ENCODE data around the gene PNPT1. TPM values are rescaled to one million over a fixed set of nuclear protein-coding genes. Genes with fewer than 3 reads are reported as not detected.

Gene PNPT1
- polyA plus RNA-seq, 1 of the 3 experiments (the other 2 are of a cell fraction) = 11.7 TPM

- H3K9ac ChIP-seq = no peak overlapping the region
- CTCF ChIA-PET = interaction anchor here (1.1 to 5.7 kb wide), 5 partner anchors 11 to 38 kb away, joined by 3 to 32 read pairs (median 4); no protein-coding TSS in a partner anchor
These were observed 39.7 kb upstream of the PNPT1 start for GRCh38 chr2:55733335-55733734.

GRCh38 chr2:55732854-55733253, 39.2 kb upstream of the PNPT1 start:
- peaks cover 0 to 6% of the 10 kb centered on the region in 2 experiments; a peak in 1 of 4 replicates for H3K4me1 ChIP-seq (ENCODE audit: control insufficient read depth in 1 of 2, insufficient read depth in 2 of 2, low read depth in 1 of 2, low read length in 1 of 2)
- no peaks in the 10 kb centered on the region for H3K9me3 ChIP-seq
- H2AFZ ChIP-seq (ENCODE audit: low read depth) = no peak overlapping the region; the same call in 1 of the 2 replicates
- no peaks in the 10 kb centered on the region for H3K36me3 ChIP-seq (replicated peaks in 1 of 2; ENCODE audit: control insufficient read depth in 1 of 2, insufficient read depth in 2 of 2, low read length in 1 of 2)
- H4K20me1 ChIP-seq (ENCODE audit: insufficient read depth) = no peaks in the 10 kb centered on the region
- H3K4me2 ChIP-seq = no peak overlapping the region
- POLR2A ChIA-PET = no interaction called here
- WGBS (ENCODE audit: low lambda C conversion rate) = 54% methylated on average over 4 of the region's 4 CpGs
- no peaks in the 10 kb centered on the region for H3K27me3 ChIP-seq (ENCODE audit: insufficient read depth)
- peak overlapping the region in 1 of 2 experiments; percentile 60; a peak in 1 of 4 replicates for H3K27ac ChIP-seq (ENCODE audit: low read depth in 2 of 2, low read length in 1 of 2)
- no peak for DNase-seq
- no peak overlapping the region for H3K9ac ChIP-seq
- H3F3A ChIP-seq (replicated peaks; ENCODE audit: insufficient read depth) = no peaks in the 10 kb centered on the region
- CTCF ChIA-PET = interaction anchor here (1.1 to 5.7 kb wide), 5 partner anchors 12 to 69 kb away, joined by 3 to 32 read pairs (median 4); no protein-coding TSS in a partner anchor
- H3K4me3 ChIP-seq (ENCODE audit: low read depth in 2 of 2, low read length in 1 of 2) = no peak overlapping the region
- TF ChIP-seq YY1 (IDR thresholded peaks at IDR 0.05; ENCODE audit: low read depth) (no peak), JUND (IDR thresholded peaks at IDR 0.05) (no peak), CHD2 (IDR thresholded peaks at IDR 0.05; ENCODE audit: low read length, partially characterized antibody) (no peak), GABPA (IDR thresholded peaks at IDR 0.05; ENCODE audit: low read depth) (no peak), RXRA (IDR thresholded peaks at IDR 0.05; ENCODE audit: borderline replicate concordance, low read depth) (no peak), RCOR1 (IDR thresholded peaks at IDR 0.05; ENCODE audit: low read length) (no peak), RAD21 (IDR thresholded peaks at IDR 0.05; ENCODE audit: low read length) (no peak)
- H3K9me2 ChIP-seq = no peaks in the 10 kb centered on the region
- no peaks in the 10 kb centered on the region for H3K79me2 ChIP-seq (ENCODE audit: insufficient read depth)

More at GRCh38 chr2:55733335-55733734, 39.7 kb upstream of the PNPT1 start:
- Histone ChIP-seq H3F3A (replicated peaks; ENCODE audit: insufficient read depth) (no peaks in the 10 kb centered on the region), H3K9me2 (no peaks in the 10 kb centered on the region), H3K4me2 (no peak overlapping the region), H4K20me1 (ENCODE audit: insufficient read depth) (no peaks in the 10 kb centered on the region), H3K4me1 (ENCODE audit: control insufficient read depth in 1 of 2, insufficient read depth in 2 of 2, low read depth in 1 of 2, low read length in 1 of 2) (peaks cover 0 to 6% of the 10 kb centered on the region in 2 experiments; a peak in 1 of 4 replicates), H3K9me3 (no peaks in the 10 kb centered on the region), H3K27ac (ENCODE audit: low read depth in 2 of 2, low read length in 1 of 2) (peak overlapping the region; percentile 4 to 75; a peak in 2 of 4 replicates), H3K36me3 (replicated peaks in 1 of 2; ENCODE audit: control insufficient read depth in 1 of 2, insufficient read depth in 2 of 2, low read length in 1 of 2) (no peaks in the 10 kb centered on the region), H3K4me3 (ENCODE audit: low read depth in 2 of 2, low read length in 1 of 2) (no peak overlapping the region), H2AFZ (ENCODE audit: low read depth) (peak overlapping the region; percentile 44; the same call in 1 of the 2 replicates), H3K27me3 (ENCODE audit: insufficient read depth) (no peaks in the 10 kb centered on the region), H3K79me2 (ENCODE audit: insufficient read depth) (no peaks in the 10 kb centered on the region)
- POLR2A ChIA-PET = no interaction called here
- no peak for DNase-seq
- TF ChIP-seq TCF12 (IDR thresholded peaks at IDR 0.05) (peak; percentile 58), JUND (IDR thresholded peaks at IDR 0.05) (no peak), YY1 (IDR thresholded peaks at IDR 0.05; ENCODE audit: low read depth) (no peak), SIN3A (IDR thresholded peaks at IDR 0.05; ENCODE audit: borderline replicate concordance, low read depth, low read length) (no peak), SMC3 (IDR thresholded peaks at IDR 0.05; ENCODE audit: low read depth, low read length) (no peak), IRF3 (IDR thresholded peaks at IDR 0.05; ENCODE audit: low read depth, low read length) (no peak), EP300 (IDR thresholded peaks at IDR 0.05; ENCODE audit: borderline replicate concordance in 1 of 2, low read depth in 1 of 2, low read length in 1 of 2) (peak in 1 of 2 experiments; percentile 38; a peak in 1 of 4 replicates)
- TF ChIP-seq, protein P1, sequence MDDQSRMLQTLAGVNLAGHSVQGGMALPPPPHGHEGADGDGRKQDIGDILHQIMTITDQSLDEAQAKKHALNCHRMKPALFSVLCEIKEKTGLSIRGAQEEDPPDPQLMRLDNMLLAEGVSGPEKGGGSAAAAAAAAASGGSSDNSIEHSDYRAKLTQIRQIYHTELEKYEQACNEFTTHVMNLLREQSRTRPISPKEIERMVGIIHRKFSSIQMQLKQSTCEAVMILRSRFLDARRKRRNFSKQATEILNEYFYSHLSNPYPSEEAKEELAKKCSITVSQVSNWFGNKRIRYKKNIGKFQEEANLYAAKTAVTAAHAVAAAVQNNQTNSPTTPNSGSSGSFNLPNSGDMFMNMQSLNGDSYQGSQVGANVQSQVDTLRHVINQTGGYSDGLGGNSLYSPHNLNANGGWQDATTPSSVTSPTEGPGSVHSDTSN (IDR thresholded peaks at IDR 0.05) = no peak
- WGBS (ENCODE audit: low lambda C conversion rate) = 0% methylated on average over 1 of the region's 1 CpG

All from SK-N-SH (cell line).